NCI-H82 (cell line): Measurements from ENCODE around the gene SIAE.
"Not testable (repeated sequence)": the region's sequence is repeated elsewhere in the genome, so short reads cannot be mapped to it uniquely, and the experiment has no call there.

Source experiments
- DNase-seq: peaks from one replicate; lab custom pipeline; 2025; lab: John Stamatoyannopoulos, UW

SIAE gene

GRCh38 chr11:124623861-124624525 lies 49.5 kb downstream of the SIAE start:
- DNase-seq: no peak

GRCh38 chr11:124622531-124623451 lies 50.7 kb downstream of the SIAE start, which contains the start of gene TBRG1:
Gene TBRG1, plus strand, starts transcription at chr11:124622864. Its CDS starts 220 bp downstream, at chr11:124623084.
- peak; percentile 96 for DNase-seq

- peak; percentile 86 for DNase-seq
Observed at GRCh38 chr11:124618863-124619262, 54.7 kb downstream of the SIAE start.

- no peak for DNase-seq
Observed at GRCh38 chr11:124612567-124613246, 60.8 kb downstream of the SIAE start.

- DNase-seq: no peak
Observed at GRCh38 chr11:124612045-124612444, 61.5 kb downstream of the SIAE start.

GRCh38 chr11:124611064-124611463 lies 62.5 kb downstream of the SIAE start, which contains the start of gene PANX3:
Gene PANX3, plus strand, starts transcription at chr11:124611428. Its CDS starts 129 bp downstream, at chr11:124611557.
- DNase-seq: no peak

GRCh38 chr11:124610295-124610694 lies 63.2 kb downstream of the SIAE start:
- no peak for DNase-seq

GRCh38 chr11:124608147-124608546 lies 65.4 kb downstream of the SIAE start:
- DNase-seq: no peak

GRCh38 chr11:124605719-124606118 lies 67.8 kb downstream of the SIAE start:
- no peak for DNase-seq

- DNase-seq: not testable (repeated sequence)
Observed at GRCh38 chr11:124602723-124603122, 70.8 kb downstream of the SIAE start.

- no peak for DNase-seq
Observed at GRCh38 chr11:124602193-124602592, 71.3 kb downstream of the SIAE start.

- DNase-seq: no peak
Observed at GRCh38 chr11:124600621-124601320, 72.8 kb downstream of the SIAE start.

- DNase-seq: no peak
Observed at GRCh38 chr11:124597626-124598025, 75.9 kb downstream of the SIAE start.

- DNase-seq: no peak
Observed at GRCh38 chr11:124595302-124595701, 78.2 kb downstream of the SIAE start.

- DNase-seq: no peak
Observed at GRCh38 chr11:124592627-124593026, 80.9 kb downstream of the SIAE start.

- DNase-seq: no peak
Observed at GRCh38 chr11:124591430-124591829, 82.1 kb downstream of the SIAE start.

GRCh38 chr11:124586238-124586860 lies 87.2 kb downstream of the SIAE start:
- peak; percentile 57 for DNase-seq

- DNase-seq: no peak
Observed at GRCh38 chr11:124584681-124585372, 88.7 kb downstream of the SIAE start.

- no peak for DNase-seq
Observed at GRCh38 chr11:124583781-124584180, 89.8 kb downstream of the SIAE start.
